GM18499 (cell line): ENCODE data around the gene ZNF283.
"Not testable (repeated sequence)": the region's sequence is repeated elsewhere in the genome, so short reads cannot be mapped to it uniquely, and the experiment has no call there.

Source experiments
- ATAC-seq: cut with Tn5 transposase; IDR thresholded peaks from one replicate; pipeline ENCODE4 v1.9.1; 2021; ENCODE audit warnings: moderate number of reproducible peaks; ENCODE audit not compliant: insufficient read depth, unreplicated experiment

The ZNF283 gene

DNA sequence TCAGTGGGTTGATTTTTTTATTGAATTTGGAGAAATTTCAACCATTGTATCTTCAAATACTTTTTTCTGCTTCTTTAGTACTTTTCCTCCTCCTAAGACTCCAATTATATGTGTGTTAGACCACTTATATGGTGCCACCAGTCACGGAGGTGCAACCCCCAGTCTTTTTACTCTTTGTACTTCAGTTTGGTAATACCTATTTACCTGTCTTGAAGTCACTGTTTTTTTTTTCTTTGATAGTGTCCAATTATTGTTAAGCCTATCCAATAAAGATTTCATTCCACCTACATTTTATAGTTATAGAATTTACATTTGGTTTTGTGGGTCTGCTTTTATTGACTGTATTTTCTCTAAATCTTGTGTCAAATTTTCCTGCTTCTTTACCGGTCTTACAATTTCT lies 14.9 kb downstream of the ZNF283 start:
- ATAC-seq = no peak

DNA sequence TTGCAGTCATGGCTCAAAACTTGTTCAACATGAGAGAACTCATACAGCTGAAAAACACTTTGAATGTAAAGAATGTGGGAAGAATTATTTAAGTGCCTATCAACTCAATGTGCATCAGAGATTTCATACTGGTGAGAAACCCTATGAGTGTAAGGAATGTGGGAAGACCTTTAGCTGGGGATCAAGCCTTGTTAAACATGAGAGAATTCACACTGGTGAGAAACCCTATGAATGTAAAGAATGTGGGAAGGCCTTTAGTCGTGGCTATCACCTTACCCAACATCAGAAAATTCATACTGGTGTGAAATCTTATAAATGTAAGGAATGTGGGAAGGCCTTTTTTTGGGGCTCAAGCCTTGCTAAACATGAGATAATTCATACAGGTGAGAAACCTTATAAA lies 20.1 kb downstream of the ZNF283 start:
- ATAC-seq = no peak

DNA sequence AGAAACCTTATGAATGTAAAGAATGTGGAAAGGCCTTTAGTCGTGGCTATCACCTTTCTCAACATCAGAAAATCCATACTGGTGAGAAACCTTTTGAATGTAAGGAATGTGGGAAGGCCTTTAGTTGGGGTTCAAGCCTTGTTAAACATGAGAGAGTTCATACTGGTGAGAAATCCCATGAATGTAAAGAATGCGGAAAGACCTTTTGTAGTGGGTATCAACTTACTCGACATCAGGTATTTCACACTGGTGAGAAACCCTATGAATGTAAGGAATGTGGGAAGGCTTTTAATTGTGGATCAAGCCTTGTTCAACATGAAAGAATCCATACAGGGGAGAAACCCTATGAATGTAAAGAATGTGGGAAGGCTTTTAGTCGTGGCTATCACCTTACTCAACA lies 20.8 kb downstream of the ZNF283 start:
- ATAC-seq = no peak

DNA sequence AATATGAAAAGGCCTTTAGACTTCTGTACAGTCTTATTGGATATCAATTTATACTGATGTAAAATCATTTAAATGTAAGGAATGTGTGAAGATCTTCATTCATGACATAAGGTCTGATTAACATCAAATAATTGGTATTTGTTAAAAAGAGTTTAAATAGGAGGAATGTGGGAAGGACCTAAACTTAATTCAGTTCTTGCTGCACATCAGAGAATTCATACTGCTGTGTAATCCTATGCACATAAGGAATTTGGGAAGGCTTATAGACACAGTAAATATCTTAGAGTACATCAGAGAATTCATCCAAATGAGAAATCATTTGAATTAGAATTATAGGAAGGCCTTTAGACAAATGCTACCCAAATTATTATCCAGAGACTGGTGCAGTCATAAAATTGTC lies 21.7 kb downstream of the ZNF283 start:
- ATAC-seq = no peak

DNA sequence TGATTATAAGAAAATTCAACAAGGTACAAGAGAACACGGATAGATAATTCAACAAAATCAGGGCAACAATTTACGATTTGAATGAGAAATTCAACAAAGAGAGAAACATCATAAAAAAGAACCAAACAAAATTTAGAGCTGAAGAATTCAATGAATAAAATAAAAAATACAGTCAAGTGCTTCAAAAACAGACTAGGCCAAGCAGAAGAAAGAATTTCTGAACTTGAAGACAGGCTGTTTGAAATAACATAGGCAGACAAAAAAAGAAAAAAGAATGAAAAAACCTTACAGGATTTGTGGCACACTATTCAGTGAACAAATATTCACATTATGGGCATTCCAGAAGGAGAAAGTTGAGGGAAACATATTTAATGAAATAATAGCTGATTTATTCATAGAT lies 31.1 kb downstream of the ZNF283 start:
- ATAC-seq = no peak

DNA sequence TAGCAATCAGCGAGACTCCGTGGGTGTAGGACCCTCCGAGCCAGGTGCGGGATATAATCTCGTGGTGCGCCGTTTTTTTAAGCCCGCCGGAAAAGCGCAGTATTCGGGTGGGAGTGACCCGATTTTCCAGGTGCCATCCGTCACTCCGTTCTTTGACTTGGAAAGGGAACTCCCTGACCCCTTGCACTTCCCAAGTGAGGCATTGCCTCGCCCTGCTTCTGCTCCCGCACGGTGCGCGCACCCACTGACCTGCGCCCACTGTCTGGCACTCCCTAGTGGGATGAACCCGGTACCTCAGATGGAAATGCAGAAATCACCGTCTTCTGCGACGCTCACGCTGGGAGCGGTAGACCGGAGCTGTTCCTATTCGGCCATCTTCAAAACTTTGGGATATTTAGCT lies 39.8 kb downstream of the ZNF283 start:
- not testable (repeated sequence) for ATAC-seq

DNA sequence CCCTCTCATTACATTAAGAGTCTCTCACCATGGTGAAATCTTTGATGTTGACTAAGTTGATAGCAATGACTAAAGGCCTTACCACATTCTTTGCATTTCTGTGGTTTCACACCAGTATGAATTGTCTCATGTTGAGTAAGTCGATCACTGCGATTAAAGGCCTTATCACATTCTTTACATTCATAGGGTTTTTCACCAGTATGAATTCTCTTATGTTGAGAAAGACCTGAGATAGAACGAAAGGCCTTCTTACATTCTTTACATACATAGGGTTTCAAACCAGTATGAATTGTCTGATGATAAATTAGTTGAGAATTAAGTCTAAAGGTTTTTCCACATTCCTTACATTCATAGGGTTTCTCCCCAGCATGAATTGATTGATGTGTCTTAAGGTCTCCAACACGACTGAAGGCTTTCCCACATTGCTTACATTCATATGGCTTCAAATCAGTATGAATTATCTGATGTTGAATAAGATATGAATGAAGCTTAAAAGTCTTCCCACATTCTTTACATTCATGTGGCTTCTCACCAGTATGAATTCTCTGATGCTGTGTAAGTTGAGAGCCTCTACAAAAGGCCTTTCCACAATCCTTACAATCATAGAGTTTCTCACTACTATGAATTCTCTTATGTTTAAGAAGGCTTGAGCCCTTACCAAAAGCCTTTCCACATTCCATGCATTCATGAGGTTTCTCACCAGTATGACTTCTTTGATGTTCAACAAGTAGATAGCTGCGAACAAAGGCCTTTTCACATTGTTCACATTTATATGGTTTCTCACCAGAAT lies 45.6 kb downstream of the ZNF283 start:
- no peak for ATAC-seq

DNA sequence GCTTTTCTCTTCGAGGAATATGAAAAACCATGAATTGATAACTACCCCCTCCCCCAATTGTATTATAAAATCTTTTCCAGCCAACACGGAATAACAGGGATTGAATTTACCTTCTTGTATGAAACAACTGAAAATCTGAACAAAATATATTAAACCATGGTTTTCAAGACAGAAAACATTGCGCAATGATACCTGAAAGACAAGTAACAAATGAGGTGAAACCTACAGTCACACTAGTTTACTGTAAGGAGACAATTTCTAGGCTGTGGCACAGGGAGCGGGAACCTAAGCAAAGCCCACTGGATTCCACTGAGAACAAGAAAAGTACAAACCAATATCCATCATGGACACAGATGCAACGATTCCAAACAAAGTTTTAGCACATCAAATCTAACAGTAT lies 53.4 kb downstream of the ZNF283 start:
- no peak for ATAC-seq

DNA sequence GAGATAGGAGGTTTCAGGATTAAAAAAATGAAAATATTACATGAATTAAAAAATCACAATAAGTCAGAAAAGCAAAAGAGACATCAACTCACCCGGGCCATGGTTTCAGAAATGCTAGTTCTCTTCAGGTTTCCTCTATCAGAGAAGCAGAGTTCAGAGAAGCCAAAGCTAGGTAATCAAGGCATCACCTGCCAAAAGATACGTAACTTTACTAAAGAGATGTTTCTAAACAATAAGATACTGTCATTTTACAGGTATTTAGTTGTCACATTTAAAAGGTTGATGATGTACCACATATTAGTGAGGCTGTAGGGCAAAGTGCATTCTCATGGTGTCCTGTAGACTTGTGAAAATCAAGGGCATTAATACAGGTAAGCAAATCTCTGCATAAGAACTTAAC lies 56.7 kb downstream of the ZNF283 start, which contains the start of gene ZNF404:
Gene ZNF404, minus strand, starts transcription at position 101 of the 400 bp plus-strand sequence.
- no peak for ATAC-seq

DNA sequence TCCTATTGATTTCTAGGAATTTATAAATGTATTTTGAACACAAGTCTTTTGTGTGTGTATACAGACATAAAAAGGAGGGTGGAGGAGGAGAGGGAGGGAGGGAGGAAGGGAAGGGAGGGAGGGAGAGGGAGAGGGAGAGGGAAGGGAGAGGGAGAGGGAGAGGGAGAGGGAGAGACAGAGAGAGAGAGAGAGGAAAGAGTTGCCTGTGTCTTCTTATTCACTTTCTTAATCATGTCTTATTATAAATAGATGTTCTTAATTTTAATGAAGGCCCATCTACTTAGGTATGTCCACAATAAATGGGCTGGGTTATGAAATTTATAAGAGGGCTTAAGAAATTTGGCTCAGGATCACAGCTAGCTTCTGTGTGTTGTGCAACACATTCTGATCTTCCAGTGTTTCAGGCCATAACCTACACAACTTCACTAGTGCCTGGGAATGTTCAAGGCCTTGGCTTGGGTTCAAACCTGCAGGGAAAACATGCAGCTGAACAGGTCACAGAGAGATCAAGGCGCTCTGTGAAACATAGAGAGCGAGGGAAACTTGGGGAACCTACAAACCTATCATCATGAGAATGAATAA lies 68.7 kb downstream of the ZNF283 start:
- ATAC-seq = no peak
